GM21526 (cell line): ENCODE measurements around the gene ABHD17C.
"Not testable (repeated sequence)": the region's sequence is repeated elsewhere in the genome, so short reads cannot be mapped to it uniquely, and the experiment has no call there.

Source experiments
- ATAC-seq: cut with Tn5 transposase; IDR thresholded peaks from one replicate; pipeline ENCODE4 v1.9.1; 2021; ENCODE audit warnings: moderate library complexity; ENCODE audit not compliant: unreplicated experiment, low FRiP score

ABHD17C gene

DNA sequence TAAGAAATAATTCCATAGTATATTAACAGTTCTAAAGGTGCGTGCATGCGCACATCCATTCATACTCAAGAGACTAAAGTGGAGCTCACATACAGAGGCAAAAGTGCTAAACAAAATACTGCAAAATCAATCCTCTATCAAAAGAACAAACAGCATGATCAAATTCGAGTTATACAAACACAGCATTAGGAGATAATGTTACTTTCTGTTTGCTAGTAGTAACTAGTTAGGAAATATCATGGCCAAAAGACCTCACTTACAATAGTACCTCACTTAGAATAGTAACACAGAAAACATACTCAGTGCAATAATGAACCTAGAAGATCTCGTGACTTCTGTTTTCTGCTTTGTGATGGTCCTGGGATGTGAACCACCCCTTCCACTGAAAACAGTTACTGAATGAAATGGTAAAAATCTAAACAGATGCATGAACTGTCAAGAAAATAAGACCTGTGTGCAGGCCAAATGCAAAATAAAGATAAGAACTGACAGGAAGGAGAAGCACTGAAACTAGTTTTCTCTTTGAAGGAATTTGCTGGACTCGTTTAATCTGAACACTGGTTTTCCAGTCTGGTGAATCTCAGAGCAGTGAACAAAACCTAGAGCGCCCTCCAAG, 63.1 kb downstream of the ABHD17C start:
- no peak for ATAC-seq

DNA sequence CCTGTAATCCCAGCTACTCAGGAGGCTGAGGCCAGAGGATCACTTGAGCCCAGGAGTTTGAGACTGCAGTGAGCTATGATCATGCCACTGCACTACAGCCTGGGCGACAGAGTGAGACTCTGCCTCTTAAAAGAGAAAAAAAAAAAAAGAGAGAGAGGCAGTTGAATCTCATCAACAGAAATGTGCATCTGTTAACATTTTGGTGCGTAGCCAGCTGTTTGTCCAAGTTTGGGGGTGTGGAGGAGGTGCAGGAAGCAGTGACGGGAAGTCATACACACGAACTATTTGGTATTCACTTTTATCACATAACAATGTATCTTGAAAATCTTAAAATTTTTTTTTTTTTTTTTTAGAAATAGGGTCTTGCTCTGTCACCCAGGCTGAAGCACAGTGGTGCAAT, 65.8 kb downstream of the ABHD17C start:
- no peak for ATAC-seq

DNA sequence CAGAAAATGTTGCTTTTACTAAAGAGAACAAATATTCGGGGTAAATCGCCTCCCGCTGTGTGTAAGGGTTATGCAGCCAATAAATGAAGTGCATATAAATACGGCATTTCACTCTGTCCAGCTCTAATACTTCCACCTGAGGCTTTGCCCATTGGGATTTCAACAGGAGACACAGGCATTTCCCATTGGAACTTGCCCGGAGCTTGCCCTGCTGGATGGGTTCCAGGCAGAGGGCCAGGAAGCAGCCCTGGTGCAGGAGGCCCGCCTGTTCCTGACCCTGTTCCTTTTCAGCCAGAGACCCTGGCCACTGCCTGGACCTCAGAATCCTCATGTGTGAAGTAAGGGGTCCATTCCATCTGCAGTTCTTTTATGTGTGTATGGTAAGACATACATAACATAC, 66.6 kb downstream of the ABHD17C start:
- no peak for ATAC-seq

DNA sequence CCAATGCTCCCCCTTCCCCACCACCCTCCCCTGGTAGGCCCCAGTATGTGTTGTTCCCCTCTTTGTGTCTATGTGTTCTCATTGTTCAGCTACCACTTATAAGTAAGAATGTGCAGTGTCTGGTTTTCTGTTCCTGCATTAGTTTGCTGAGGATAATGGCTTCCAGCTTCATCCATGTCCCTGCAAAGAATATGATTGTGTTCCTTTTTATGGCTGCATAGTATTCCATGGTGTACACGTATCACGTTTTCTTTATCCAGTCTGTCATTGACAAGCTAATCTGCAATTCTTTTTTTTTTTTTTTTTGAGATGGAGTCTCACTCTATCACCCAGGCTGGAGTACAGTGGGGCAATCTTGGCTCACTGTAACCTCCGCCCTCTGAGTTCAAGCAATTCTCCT, 68.1 kb downstream of the ABHD17C start:
- not testable (repeated sequence) for ATAC-seq

DNA sequence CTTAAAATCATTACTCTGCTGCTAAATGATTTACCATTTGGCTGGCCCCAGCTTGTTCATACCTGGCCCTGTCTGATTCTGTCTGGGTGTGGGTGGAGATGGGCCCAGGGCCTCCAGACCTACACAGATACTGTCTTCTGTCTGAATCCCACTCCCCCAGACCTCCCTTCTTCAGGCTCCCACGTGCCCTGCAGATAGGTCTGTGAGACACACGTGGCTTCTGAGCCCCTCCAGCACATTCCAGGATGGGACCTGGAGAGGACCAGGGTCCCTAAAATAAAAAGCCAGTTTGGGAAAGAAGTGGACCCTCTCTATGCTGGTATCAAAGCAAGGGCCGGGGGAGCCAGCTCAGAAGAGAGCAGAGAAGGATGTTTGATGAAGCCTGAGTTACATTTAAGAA, 69.4 kb downstream of the ABHD17C start:
- no peak for ATAC-seq

DNA sequence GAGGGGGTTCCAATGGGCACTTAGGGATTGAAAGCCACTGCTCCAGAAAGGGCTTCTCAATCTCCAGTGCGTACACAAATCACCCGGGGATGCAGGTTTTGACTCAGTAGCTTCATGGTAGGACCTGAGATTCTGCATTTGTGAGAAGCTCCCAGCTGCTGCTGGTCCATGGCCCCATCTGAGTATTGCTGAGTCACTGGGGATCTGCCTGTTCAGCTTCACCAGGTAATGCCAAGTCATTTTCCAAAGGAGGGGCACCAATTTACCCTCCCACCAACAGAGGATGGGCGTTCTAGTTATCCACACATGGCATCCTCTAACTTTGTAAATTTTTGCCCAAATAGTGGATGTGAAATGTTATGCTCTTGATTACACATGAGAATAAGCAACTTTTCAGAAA, 71.2 kb downstream of the ABHD17C start:
- ATAC-seq = no peak

DNA sequence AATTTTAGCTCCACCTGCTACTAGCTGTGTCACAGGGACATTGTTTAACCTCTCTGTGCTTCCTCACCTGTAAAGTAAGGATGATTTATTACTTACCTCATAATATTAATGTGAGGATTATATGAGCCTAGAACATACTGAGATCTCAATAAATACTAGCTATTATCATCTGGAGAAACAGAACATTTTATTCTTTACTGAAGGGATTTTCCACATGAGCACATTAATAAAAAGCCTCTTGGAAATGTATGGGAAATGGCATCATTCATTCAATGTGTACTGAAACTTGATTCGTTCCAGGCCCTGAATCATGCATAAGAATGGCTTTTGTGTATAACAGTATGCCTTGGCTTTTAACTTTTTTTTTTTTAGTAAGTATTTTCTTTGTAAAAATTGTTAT, 73.0 kb downstream of the ABHD17C start:
- ATAC-seq = no peak

DNA sequence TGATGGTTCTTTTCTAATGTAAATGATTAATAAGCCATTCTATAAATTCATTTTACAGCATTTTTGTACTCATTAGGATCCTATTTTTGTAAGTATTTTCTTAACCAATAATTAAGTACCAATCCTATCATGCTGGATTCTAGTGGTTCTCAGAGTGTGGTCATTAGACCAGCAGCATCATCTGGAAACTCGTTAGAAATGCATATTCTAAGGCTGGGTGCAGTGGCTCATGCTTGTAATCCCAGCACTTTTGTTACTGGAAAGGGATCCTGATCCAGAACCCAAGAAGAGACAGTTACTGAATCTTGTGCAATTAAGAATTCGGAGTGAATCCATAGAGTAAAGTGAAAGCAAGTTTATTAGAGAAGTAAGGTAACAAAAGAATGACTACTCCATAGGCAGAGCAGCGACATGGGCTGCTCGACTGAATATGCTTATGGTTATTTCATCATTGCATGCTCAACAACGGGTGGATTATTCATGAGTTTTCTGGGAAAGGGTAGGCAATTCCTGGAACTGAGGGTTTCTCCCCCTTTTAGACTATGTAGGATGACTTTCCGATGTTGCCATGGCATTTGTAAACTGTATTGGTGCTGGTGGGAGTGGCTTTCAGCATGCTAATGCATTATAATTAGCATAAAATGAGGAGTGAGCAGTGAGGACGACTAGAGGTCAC, 74.2 kb downstream of the ABHD17C start:
- ATAC-seq = no peak

DNA sequence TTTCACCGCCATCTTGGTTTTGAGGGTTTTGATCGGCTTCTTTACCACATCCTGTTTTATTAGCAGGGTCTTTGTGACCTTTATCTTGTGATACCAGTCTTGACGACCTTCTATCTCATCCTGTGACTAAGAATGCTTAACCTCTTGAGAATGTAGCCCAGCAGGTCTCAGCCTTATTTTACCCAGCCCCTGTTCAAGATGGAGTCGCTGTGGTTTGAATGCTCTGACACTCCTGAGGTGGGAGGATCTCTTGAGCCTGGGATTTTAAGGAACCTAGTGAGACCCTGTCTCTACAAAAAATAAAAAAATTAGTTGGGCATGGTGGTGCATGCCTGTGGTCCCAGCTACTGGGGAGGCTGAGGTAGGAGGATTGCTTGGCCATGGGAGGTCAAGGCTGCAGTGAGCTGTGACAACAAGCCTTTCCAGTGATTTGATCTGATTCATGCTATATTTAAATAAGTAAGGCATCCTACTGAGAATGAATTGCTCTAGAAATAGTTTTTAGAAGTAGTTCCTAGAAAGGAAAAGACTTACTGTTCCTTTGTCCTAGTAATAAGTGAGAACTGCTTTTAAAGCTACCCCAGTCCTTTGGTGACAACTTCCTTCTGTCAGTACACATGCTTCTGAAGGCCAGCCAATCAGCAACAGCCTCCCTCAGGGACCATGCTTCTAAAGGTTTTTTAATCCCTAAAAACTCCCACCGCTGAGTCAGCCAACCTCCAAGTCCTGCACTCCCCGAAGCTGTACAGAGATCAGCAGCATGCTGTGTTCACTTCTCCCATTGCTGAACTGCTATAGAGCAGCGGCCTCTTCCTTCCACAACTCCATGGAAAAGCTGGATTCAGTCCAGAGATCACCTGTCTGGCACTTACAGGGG, 75.0 kb downstream of the ABHD17C start:
- no peak for ATAC-seq

DNA sequence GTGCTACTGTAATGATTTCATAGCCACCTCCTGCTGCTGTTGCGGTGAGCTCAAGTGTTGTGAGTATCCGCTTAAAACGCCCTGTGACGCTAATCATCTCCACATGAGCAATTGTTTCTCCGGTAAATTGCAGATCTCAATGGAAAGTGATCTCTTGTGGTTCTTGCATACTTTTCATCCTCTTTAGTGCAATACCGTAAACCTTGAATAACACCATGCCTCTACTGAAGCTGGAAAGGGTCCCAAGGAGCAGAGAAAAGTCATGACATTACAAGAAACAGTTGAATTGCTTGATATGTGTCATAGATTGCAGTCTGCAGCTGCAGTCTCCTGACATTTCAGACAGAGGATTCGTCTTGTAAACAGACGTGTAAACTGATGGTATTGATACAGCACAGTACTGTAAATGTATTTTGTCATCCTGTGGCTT, 78.0 kb downstream of the ABHD17C start:
- no peak for ATAC-seq

DNA sequence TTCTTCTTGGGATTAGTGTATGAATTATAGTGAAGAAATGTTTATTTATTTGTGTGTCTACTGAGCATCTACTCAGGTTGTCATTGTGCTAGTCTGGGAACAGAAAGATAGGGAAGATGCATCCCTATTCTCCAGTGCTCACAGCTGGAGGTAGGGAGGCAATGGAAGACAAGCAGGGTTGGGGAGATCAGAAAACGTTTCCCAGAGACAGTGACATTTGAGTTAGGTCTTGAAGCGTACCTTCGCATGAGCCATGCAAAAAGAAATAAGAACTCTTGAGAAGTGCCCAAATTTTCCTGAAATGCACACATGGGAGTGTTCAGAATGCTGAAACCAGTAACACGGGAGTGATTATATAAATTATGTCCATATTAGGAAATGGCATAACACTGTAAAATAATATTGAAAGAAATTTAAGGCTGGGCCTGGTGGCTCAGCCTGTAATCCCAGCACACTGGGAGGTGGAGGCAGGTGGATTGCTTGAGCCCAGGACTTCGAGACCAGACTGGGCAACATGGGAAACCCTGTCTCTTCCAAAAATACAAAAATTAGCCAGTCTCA, 78.8 kb downstream of the ABHD17C start:
- ATAC-seq = no peak

DNA sequence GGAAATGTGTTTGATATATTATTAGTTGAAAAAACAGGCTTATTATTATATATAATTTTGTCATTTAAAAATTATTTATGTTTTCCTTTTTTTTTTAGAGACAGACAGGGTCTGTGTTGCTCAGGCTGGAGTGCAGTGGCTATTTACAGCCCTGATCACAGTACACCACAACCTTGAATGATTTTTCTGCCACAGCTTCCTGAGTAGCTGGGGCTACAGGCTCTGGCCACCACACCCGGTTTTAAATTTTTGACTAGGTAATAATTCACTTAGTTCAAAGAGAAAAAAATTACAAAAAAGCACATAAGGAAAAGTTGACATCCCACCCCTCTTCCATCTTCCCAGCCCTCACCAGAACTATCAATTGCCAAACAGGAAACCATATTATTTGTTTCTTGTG, 79.4 kb downstream of the ABHD17C start:
- no peak for ATAC-seq

DNA sequence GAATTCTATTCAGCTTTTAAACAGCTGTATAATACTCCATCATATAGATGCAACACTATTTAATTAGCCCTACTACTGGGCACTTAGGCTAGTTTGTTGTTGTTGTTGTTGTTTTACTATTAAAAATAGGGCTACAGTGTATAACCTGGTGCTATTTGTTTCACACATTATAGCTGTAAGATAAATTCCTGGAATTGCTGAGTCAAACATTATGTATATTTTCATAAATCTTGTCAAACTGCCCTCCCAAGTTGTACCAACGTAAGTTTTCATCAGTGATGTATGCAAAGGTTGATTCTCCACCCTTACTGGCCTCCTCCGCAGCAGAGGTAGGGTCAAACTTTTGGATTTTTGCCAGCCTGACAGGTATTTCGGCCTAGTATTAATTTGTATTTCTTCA, 80.2 kb downstream of the ABHD17C start:
- no peak for ATAC-seq

DNA sequence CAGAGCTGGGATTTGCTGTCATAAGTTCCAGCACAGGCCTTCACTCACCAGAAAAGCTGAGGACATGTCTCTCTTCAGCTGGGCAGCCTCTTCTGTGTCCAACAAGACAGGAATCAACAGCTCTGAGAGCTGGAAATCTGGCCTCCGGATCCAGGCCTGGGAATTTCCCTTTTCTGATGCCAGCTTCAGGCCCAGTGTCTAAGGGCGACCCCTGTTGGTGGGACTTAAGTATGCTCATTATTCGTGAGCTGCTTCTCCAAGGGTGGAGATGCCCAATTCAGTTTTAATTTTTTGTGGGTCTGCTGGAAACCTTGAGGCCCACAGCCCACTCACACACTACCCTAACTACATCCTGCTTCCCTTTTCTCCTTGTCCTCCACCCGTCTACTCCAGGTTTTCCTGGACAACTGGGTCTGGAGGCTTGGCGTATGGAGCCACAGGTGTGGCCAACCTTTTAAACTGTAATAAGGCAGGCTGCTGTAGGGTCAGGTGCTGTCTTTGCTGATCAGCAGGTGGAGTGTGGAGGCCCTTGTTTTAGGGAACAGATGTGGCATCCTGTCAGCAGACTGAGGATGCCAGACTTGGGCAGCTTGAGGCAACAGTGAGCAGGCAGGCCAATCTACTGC, 81.4 kb downstream of the ABHD17C start:
- ATAC-seq = no peak

DNA sequence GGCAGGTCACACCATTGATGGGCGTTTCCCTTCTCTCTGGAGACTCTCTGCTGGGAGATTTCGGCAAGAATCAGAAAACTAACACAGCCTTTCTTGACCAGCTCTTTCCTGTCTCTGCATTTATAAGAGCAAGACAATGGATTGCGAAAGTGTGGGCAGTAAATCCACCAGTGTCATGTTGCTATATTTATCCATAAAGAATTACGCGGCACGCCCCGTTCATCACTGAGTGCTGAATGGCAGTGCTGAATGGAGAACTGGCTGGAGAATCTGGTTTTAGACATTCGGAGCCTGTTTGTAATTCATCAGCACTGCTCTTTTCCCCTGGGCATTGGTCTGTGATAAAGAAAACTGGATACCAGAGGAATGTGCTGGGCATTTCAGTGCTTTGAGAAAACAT, 82.0 kb downstream of the ABHD17C start:
- ATAC-seq = no peak

DNA sequence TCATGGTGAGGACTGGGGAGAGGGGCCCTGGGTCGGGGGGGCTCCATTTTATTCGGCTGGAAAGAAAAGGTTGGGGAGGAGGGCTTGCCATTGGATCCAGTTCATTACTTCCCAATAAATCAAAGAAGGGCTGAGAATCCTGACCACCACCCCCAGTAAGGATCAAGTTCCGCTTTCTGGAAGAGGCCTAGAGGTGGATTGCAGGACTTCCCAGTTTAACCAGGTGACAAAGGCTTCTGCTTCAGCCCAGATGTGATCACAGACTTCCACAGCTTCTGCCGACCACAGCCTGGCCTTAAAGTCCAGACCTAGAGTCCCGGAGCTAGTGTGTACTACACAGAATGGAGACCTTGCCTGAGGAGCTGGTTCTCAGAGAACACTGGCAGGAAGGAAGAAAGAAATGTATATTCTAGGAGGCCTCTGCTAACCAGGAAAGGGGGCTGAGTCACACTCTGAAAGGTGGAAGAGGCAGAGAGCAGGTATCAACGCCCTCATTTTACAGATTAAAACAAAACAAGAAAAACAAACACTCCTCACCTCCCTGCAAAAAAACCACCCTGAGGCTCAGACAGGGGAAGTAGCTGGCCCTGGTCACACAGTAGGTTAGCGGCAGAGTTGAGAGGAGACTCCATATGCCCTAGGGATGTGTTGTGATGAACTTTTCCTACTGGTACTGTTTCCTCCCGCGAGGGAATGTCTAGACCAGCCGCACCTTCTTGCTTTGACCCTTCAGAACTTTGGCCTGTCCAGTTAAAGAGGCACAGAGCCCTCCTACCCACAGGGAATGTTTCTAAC, 82.9 kb downstream of the ABHD17C start:
- ATAC-seq = no peak

DNA sequence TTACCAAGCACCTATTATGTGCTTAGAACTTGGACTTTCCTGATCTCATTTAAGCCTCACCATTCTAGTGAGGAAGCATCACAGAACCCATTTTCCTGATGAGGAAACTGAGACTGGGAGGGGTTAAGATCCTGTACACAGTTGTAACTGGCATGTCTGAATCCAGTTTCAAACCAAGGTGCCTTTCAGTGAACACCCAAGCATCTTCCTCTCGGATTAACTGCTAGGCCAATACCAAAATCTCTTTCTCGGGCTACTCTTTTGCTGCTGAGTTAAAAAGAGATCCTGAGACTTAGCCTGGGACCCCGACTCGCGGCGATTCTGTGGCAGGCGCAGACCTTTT, 83.5 kb downstream of the ABHD17C start:
- no peak for ATAC-seq

DNA sequence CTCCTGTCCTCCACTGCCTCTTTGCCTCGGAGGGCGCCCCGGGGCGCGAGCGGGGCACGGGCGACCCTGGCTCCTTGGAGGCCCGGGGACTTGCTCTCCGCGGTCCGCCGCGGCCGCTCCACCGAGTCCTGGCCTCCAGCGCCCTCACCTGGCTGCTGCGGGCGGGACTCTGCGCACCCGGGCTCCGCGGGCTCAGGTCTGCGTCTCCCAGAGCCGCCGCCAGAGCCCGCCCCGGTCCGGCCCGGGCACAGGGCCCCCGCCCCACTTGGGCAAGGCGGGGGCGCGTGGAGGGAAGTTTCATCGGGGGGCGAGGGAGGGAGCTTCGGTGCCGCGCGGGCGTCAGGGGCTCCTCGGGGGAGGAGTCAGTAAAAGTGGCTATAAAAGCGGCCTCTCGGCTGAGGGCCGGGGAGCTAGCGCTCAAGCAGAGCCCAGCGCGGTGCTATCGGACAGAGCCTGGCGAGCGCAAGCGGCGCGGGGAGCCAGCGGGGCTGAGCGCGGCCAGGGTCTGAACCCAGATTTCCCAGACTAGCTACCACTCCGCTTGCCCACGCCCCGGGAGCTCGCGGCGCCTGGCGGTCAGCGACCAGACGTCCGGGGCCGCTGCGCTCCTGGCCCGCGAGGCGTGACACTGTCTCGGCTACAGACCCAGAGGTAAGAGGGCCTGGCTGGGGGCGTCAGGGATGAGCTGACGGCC, 84.0 kb downstream of the ABHD17C start, which contains the start of gene CEMIP:
Gene CEMIP, plus strand, starts transcription at position 407 of the 694 bp plus-strand sequence. CDS start 94,510 bp downstream, outside the sequence.
- ATAC-seq = no peak

DNA sequence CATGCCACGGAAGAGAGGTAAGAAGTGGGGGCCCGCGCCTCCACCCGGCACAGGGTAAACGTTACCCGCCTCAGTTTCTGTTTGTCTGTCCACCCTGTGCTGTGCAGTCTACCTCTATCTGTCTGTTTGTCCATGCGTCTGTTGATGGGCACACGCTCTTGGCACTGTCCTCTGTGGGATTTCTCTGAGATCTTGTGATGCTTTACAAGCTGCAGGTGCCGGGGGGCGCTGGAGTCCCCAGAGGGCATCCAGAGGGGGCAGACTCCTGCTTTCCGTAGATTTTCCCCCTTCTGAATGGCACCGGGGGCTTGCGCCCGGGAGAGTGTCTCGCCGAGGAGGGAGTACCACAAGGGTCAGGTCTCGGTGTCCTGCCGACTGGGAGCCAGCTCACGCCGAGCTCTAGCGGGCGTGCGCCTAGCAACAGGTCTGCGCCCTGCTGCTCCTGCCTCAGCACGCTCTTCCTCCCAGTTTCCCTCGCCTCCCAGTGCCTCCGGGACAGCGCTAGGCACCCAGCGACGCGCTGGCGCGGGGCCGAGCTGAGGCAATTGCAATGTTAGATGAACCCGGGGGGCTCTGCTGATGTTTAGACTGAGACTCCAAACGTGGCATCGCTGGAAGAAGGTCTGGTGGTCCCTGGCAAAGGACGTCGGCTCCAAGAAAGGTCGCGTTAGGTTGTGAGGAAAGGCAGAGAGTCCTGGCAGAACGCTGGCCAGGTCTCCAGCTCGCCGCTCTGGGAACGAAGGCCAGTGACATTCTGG, 84.7 kb downstream of the ABHD17C start:
- ATAC-seq = no peak
